Effector CD8-positive, alpha-beta T cell (primary cell): ENCODE results near the gene ZNF507.
"Not testable (repeated sequence)": the region's sequence is repeated elsewhere in the genome, so short reads cannot be mapped to it uniquely, and the experiment has no call there.

ENCODE experiments used
- DNase-seq: peaks from one replicate; lab custom pipeline; 2025; lab: John Stamatoyannopoulos, UW

ZNF507 gene

DNA sequence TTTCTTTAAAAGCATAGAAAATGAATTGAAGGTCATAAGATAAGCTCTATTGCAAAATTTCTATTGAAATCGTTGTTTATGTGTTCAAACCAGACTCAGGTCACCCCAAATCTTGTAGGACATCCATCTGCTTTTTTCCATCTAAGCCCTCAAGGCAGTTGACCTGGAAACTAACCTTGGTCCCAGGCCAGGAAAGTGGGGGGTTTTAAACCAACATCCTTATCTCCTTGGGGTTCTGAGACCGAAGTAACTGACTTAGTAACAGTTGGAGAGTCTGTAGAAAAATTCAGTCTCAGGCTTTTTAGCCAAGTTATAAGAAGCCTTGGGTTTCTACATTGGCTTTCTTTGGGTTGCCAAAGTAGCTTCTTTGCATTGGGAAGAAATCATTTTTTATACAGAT lies 23.4 kb downstream of the ZNF507 start:
- DNase-seq, result no peak

DNA sequence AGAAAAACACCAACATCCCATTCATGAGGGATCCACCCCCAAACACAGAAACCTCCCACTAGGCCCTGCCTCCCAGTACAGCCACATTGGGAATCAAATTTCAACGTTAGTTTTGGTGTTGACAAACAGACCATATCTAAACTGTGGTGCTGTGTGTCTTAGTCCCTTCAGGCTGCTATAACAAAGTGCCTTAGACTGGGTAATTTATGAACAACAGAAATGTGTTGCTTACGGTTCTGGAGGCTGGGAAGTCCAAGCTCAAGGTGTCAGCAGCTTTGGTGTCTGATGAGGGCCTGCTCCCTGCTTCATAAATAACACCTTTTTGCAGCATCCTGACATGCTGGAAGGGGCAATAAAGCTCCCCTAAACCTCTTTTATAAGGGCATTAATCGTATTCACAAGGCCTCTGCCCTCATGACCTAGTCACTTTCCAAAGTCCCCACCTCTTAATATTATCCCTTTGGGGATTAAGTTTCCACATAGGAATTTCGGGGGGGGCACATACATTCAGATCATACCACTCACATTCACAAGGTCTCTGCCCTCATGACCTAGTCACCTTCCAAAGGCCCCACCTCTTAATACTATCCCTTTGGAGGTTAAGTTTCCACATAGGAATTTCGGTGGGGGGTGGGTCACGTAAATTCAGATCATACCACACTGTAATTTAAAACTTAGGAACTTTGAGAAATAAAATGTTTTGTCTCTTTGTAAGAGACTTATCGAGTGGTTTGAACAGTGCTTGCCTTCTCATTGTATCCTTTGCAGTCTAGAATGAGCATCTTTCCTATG lies 27.5 kb downstream of the ZNF507 start:
- DNase-seq, result no peak

GRCh38 chr19:32373585-32374295 lies 28.3 kb downstream of the ZNF507 start:
- DNase-seq, result no peak

DNA sequence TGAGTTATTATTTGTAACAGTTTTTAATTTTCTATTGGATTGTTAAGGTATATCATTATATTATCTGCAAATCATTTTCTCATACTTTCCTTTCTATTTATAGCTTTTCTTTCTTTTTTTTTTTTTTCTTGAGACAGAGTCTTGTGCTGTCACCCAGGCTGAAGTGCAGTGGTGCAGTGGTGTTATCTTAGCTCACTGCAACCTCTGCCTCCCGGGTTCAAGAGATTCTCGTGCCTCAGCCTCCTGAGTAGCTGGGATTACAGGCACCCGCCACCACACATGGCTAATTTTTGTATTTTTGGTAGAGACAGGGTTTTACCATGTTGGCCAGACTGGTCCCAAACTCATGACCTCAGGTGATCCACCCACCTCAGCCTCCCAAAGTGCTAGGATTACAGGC lies 29.0 kb downstream of the ZNF507 start:
- not testable (repeated sequence) for DNase-seq

GRCh38 chr19:32377088-32377487 lies 31.7 kb downstream of the ZNF507 start:
- not testable (repeated sequence) for DNase-seq

DNA sequence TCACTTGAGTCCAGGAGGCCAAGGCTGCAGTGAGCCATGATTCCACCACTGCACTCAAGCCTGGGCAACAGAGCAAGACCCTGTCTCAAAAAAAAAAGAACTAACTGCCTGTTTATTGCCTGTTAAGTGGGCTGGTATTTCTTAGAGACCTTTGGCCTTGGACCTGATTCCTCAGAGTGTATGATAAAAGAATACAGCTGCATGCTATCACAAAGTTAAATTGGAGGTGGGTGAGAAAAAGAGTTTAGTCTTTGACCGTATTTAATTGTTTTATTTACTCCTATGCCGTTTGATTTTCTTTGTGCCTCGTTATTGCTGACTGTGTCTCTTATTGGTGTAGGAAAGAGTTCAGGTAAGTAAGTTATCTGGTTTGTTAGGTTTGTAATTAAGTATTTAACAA lies 34.9 kb downstream of the ZNF507 start:
- no peak for DNase-seq

DNA sequence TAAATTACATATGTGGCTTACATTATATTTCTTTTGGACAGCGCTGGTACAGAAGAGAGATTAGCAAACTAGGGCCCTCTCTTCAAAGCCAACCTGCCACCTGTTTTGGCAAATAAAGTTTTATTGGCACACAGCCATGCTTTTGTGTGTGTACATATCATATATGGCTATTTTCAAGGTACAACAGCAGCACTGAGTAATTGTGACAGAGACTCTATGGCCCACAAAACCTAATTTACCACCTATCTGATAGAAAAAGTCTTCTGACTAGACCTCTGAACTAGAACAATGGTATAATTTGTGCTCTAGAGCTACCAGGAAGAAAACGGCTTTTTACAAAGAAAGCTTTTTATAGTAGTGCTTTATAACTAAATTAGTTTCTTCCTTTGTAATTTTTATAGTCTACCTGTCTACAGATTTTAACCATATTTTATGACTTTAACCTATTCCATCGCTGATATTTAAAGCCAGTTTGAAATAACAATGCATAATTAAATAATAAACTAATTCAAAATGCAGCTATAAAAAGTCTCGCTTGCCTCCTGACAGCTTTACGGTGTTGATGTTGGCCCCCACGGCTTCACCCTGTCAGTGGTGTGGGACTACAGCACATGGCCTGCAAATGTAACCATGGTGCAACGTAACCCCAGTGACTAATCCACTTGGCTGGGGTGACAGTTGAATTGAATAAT lies 42.4 kb downstream of the ZNF507 start:
- DNase-seq, result no peak

- DNase-seq, result no peak
Observed at GRCh38 chr19:32388393-32388855, 43.0 kb downstream of the ZNF507 start.

DNA sequence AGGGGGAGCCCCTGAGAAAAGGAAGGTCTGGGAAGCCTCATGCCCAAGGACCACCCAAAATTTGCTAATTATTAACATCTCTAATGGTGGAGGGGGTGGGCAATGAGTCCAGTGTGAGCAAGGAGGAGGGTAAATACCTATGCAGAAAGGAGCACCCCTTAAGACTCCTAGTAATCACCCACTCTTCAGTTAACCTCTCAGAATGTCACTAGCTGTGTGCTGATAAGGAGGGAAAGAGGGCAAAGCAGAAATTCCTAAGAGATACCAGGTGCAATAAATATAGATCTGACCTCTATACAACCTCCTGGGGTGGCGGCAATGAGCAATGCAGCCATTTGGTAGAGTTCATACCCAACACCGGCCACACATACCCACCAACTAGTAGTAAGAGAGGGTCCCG lies 47.5 kb downstream of the ZNF507 start:
- no peak for DNase-seq

- DNase-seq, result no peak
Observed at GRCh38 chr19:32396046-32396652, 50.7 kb downstream of the ZNF507 start.

- no peak for DNase-seq
Observed at GRCh38 chr19:32397671-32398101, 52.3 kb downstream of the ZNF507 start.

DNA sequence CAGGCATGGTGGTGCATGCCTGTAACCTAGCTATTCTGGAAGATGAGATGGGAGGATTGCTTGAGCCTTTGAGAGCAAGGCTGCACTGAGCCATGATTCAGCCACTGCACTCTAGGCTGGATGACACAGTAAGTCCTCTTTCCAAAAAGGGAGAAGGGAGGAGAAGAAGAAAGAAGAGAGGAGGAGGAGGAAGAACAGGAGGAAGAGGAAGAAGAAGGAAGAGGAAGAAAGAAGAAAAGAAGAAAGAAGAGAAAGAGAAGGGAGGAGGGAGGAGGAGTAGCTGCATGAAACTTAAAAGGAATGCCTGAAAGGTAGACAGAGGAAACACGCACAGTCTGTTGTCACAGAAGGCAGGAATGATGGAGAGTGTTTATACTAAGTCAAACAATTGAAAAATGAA lies 56.6 kb downstream of the ZNF507 start:
- DNase-seq, result no peak

DNA sequence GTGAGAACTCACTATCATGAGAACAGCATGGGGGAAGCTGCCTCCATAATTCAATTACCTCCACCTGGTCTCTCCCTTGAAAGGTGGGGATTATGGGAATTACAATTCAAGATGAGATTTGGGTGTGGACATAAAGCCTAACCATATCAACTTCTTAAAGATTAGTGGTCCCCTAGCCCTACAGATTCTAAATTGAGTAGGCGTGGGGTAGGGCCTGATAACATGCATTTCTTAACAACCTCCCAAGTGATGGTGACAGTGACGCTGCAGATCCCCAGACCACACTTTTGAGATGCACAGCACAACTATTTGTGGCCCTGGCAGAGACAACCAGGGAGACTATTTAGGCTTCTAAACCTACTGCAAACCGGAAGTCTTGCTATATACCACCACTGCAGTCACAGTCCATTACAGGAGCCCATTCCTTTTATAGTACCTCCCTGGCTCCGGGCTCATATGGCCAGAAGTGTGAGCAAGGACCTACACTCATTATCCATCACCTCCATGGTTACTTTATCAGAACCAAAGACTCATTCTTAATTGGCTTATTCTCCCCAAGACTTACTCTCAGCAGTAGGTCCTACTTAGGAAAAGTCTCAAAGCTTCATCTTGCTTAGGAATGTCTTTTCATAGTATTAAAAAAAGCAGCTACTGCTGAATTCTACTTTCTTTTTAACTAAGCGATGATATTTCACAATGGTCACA lies 58.0 kb downstream of the ZNF507 start:
- no peak for DNase-seq

DNA sequence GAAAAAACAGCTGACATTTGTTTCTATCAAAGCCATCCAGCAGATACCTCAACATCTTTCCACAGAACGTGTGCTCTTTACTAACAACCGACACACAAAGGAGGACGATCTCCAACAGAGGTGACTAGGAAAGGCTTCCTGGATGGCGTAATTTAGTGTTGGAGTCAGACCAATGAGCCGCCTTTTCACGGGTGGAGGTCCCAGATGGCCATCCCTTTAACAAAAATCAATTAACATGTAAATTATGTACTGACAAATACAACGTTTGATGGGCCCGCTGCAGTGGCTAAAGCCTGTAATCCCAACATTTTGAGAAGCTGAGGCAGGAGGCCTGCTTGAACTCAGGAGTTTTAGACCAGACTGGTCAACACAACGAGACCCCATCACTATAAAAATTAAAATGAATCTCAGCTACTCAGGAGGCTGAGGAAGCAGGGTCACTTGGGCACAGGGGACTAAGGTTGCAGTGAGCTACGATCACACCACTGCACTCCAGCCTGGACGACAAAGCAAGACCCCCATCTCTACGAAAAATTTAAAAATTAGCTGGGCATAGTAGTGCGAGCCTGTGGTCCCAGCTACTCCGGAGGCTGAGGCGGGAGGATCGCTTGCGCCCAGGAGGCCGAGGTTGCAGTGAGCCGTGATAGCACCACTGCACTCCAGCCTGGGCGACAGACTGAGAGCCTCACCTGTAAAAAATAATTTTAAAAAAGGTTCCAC lies 59.0 kb downstream of the ZNF507 start:
- no peak for DNase-seq

- no peak for DNase-seq
Observed at GRCh38 chr19:32404933-32405430, 59.6 kb downstream of the ZNF507 start.

DNA sequence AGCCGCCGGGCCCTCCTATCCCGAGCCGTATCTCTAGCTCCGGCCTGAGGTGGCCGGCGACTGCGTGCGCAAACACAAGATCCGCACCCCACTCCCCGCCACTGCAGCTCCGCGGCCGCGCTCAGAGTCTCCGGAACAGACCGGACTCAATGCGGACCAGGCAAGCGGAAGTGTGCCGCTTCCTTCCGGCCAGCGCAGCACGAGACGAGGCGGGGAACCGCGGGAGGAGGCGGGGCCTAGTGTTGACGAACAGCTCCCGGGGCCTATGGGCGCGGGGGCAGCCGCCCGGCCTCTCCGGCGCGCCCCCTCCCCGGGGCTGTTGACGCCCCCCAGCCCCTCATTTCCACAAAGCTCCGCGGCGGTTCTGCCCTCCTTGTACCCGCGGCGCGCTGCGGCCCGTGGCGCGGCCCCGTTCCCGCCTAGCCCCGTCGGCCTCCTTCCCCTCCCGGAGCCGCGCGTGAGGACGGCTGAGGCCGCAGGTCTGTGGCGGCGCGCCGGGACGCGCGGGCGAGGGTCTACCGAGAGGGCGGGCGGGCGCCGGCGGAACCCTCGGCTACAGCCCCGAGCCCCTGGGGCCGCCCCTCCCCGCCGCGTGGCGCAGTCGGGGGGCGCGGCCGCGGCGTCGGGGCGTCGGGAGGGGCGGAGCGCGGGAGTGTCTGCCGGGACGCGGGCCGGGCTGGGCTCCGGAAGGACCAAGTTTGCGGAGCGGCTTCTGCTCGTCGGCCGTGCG lies 60.2 kb downstream of the ZNF507 start, which contains the start of gene DPY19L3:
Gene DPY19L3, plus strand, starts transcription at position 340 of the 730 bp plus-strand sequence. CDS start 2,484 bp downstream, outside the sequence.
- peak; percentile 79 for DNase-seq

DNA sequence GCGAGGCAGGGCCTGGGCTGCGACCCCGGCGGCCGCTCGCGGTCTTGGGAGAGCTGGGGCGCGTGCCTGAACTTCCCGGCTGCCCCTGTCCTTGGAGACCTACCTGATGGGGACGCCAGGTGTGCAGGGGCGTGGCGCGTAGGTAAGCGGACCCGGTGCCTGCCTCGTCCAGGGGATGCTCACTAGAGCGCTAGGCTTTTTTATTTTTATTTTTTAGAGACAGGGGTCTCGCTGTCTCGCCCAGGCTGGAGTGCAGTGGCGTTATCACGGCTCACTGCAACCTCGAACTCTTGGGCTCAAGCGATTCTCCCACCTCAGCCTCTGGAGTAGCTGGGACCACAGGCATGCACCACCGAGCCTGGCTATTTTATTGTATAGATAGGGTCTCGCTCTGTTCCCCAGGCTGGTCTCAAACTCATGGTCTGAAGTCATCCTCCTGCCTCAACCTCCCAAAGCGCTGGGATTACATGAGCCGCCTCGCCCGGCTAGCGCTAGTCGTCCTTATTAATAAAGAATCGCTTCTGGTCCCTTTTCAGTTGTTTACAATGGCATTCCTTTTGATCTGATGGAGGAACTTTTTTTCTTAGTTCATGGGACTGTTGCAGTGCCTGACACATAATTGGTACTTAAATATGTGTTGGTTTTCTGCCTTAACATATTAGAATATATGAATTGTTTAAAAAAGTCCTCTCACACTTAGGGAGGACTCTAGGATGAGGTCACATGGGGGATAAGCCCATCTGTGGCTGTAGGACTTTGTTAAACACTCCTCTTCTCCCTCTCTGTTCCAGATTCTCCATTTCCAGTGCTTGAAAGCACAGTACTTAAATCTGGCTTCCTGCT lies 61.0 kb downstream of the ZNF507 start:
- no peak for DNase-seq

GRCh38 chr19:32407004-32407992 lies 61.9 kb downstream of the ZNF507 start:
- no peak for DNase-seq
